Measurements from ENCODE around the gene LDB2. TPM values are rescaled to one million over a fixed set of nuclear protein-coding genes. Genes with fewer than 3 reads are reported as not detected.
"Not testable (repeated sequence)": the region's sequence is repeated elsewhere in the genome, so short reads cannot be mapped to it uniquely, and the experiment has no call there.

Gene LDB2
- total RNA-seq, 2 donors from 2014 or later, result 3.2 to 7.9 TPM

GRCh38 chr4:16636912-16637630 lies 261.4 kb downstream of the LDB2 start:
- no peaks in the 10 kb centered on the region for H3K36me3 ChIP-seq
- H3K4me3 ChIP-seq, result no peak overlapping the region
- H3K9me3 ChIP-seq, result no peaks in the 10 kb centered on the region
- no peak overlapping the region for H3K9ac ChIP-seq (ENCODE audit: low read depth in 2 of 2, low read length in 2 of 2)
- intact Hi-C loops (cut with DNase I), result no loop called here
- no peaks in the 10 kb centered on the region for H3K4me1 ChIP-seq
- no peaks in the 10 kb centered on the region for H3K27me3 ChIP-seq
- H3K27ac ChIP-seq, result no peak overlapping the region
- DNase-seq, result no peak
- no peak for TF ChIP-seq CTCF (IDR thresholded peaks at IDR 0.05)

- Histone ChIP-seq H3K9me3 (no peaks in the 10 kb centered on the region), H3K4me1 (no peaks in the 10 kb centered on the region), H3K9ac (ENCODE audit: low read depth in 2 of 2, low read length in 2 of 2) (no peak overlapping the region), H3K4me3 (no peak overlapping the region), H3K27me3 (no peaks in the 10 kb centered on the region), H3K36me3 (no peaks in the 10 kb centered on the region), H3K27ac (no peak overlapping the region)
- TF ChIP-seq CTCF (IDR thresholded peaks at IDR 0.05), result no peak
- DNase-seq, result no peak
- intact Hi-C loops (cut with DNase I), result no loop called here
Measured at GRCh38 chr4:16636304-16636703, 262.1 kb downstream of the LDB2 start.

- DNase-seq; H3K36me3 ChIP-seq; H3K4me3 ChIP-seq; H3K9ac ChIP-seq (ENCODE audit: low read depth in 2 of 2, low read length in 2 of 2); H3K27me3 ChIP-seq; H3K9me3 ChIP-seq; H3K4me1 ChIP-seq; intact Hi-C loops (cut with DNase I); H3K27ac ChIP-seq: not testable (repeated sequence)
Measured at GRCh38 chr4:16629274-16629673, 269.2 kb downstream of the LDB2 start.

GRCh38 chr4:16628835-16629234 lies 269.6 kb downstream of the LDB2 start:
- H3K27ac ChIP-seq; H3K4me1 ChIP-seq; intact Hi-C loops (cut with DNase I); H3K4me3 ChIP-seq; H3K9me3 ChIP-seq; DNase-seq; H3K27me3 ChIP-seq; H3K36me3 ChIP-seq; H3K9ac ChIP-seq (ENCODE audit: low read depth in 2 of 2, low read length in 2 of 2): not testable (repeated sequence)

GRCh38 chr4:16627999-16628398 lies 270.4 kb downstream of the LDB2 start:
- Histone ChIP-seq H3K9ac (ENCODE audit: low read depth in 2 of 2, low read length in 2 of 2) (no peak overlapping the region), H3K36me3 (no peaks in the 10 kb centered on the region), H3K9me3 (no peaks in the 10 kb centered on the region), H3K4me1 (no peaks in the 10 kb centered on the region), H3K4me3 (no peak overlapping the region), H3K27ac (no peak overlapping the region), H3K27me3 (no peaks in the 10 kb centered on the region)
- intact Hi-C loops (cut with DNase I), result no loop called here
- TF ChIP-seq CTCF (IDR thresholded peaks at IDR 0.05), result no peak
- DNase-seq, result no peak

- no peak overlapping the region for H3K27ac ChIP-seq
- H3K36me3 ChIP-seq, result no peaks in the 10 kb centered on the region
- no peak for DNase-seq
- intact Hi-C loops (cut with DNase I), result no loop called here
- no peaks in the 10 kb centered on the region for H3K9me3 ChIP-seq
- no peak overlapping the region for H3K4me3 ChIP-seq
- no peaks in the 10 kb centered on the region for H3K4me1 ChIP-seq
- no peaks in the 10 kb centered on the region for H3K27me3 ChIP-seq
- H3K9ac ChIP-seq (ENCODE audit: low read depth in 2 of 2, low read length in 2 of 2), result no peak overlapping the region
- TF ChIP-seq CTCF (IDR thresholded peaks at IDR 0.05), result no peak
Measured at GRCh38 chr4:16626945-16627344, 271.5 kb downstream of the LDB2 start.

Measured in colonic mucosa (tissue), 4 donors.